ENCODE results near the gene OAS3.
A peak's percentile ranks its signal among the peaks of the same experiment; 100 is the strongest.

The OAS3 gene

DNA sequence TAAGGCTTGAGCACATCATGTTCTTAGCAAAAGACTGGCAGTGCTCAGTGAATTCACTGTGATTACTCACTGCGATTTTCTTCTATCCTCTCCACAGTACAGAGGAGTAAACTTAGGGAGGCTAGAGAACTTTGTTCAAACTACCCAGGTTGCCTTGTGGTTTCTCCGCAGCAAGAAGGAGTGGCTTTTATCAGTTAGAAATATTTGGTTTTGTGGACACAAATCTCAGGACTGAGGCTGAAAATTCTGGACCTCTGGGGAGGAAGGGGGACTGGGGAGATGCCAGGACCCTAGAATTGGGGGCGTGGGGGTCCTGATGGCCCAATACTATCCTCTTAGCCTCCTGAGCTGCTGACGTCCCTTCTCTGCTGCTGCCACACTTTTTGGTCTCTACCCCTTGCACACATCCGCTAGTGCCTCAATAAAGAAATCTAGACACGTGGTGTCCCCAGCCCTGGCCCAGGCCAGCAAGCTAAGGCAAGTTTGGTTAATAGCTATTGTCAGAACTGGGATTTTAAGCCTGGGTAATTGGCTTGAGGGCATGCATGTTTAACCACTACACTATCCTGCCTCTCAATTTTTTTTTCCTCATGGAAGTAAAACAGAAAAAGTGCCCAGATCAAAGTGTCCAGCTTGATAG lies 40.9 kb downstream of the OAS3 start:
- peak in 2 of 4 experiments; percentile 21 to 22 for DNase-seq (ENCODE audit: low read depth in 4 of 4, low spot score in 1 of 4)

- no peak for DNase-seq (ENCODE audit: low read depth in 4 of 4, low spot score in 1 of 4)
Observed at GRCh38 chr12:112980491-112981158, 42.4 kb downstream of the OAS3 start.

DNA sequence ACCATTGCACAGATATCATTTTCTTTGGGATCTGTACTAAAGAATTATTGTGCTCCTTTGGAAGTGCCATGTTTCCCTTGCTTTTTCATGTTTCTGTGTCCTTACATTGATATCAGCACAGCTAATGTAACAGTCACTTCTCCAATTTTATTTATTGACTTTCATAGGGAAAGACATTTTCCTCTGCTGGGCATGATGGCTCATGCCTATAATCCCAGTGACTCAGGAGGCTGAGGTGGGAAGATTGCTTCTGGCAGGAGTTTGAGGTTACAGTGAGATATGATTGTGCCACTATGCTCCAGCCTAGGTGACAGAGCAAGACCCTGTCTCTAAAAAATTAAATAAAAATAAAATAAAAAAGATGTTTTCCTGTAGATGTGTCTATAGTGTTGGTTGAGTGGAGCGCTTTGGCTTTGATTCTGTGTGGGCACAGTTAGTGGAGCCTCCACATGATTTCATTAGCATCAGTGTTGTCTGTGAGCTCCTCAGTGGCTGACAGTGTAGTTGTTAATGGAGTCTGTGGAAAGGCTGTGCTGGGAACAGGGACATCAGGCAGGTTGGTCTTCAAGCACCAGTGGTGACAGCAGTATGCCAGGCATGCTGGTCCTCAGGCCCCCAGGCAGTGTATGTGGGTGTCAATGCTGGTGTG lies 47.5 kb downstream of the OAS3 start:
- DNase-seq (ENCODE audit: low read depth in 4 of 4, low spot score in 1 of 4): no peak

GRCh38 chr12:112986291-112986800 lies 48.1 kb downstream of the OAS3 start:
- no peak for DNase-seq (ENCODE audit: low read depth in 4 of 4, low spot score in 1 of 4)

DNA sequence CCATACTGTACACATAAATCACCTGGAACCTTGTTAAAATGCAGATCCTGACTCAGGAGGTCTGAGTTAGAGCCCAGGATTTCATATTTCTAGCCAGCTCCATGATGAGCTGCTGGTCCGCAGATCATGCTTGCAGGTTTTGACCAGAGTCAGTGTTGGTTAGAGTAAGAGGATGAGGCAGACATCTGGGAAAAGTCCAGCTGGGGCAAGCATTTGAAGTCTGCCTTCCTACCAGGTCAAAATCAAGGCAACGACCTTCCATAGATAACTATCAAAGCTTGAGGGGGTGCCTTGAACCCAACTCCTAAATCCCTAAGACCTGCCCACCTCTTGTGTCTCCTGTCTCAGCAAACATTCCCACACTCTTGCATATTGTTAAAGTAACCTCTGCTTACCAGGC lies 49.3 kb downstream of the OAS3 start:
- DNase-seq (ENCODE audit: low read depth in 4 of 4, low spot score in 1 of 4): no peak

DNA sequence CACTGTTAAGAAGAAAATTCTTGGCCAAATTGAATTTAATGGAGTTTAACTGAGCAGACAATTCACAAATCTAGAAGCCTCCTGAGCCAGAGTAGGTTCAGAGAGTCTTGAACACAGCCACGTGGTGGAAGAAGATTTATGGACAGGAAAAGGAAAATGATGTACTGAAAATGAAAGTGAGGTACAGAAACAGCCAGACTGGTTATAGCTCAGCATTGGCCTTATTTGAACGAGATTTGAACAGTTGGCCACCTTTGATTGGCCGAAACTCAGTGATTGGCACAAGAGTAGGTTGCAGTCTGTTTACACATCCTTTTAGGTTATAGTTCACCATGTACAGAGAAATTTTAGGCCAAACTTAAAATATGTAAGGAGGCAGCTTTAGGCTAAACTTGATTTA lies 50.0 kb downstream of the OAS3 start:
- no peak for DNase-seq (ENCODE audit: low read depth in 4 of 4, low spot score in 1 of 4)

DNA sequence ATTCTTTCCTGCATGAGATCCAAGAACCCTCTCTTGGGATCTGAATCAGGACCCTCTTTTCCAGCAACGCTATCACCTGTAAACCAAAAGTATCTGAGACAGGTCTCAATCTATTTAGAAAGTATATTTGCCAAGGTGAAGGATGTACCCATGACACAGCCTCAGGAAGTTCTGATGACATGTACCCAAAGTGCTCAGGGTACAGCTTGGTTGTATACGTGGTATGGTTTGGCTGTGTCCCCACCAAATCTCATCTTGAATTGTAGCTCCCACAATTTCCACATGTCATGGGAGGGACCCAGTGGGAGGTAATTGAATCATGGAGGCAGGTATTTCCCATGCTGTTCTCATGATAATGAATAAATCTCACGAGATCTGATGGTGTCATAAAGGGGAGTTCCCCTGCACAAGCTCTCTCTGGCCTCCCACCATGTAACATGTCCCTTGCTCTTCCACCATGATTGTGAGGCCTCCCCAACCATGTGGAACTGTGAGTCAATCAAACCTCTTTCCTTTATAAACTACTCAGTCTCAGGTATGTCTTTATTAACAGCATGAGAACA lies 50.6 kb downstream of the OAS3 start:
- peak in 1 of 4 experiments; percentile 5 for DNase-seq (ENCODE audit: low read depth in 4 of 4, low spot score in 1 of 4)

DNA sequence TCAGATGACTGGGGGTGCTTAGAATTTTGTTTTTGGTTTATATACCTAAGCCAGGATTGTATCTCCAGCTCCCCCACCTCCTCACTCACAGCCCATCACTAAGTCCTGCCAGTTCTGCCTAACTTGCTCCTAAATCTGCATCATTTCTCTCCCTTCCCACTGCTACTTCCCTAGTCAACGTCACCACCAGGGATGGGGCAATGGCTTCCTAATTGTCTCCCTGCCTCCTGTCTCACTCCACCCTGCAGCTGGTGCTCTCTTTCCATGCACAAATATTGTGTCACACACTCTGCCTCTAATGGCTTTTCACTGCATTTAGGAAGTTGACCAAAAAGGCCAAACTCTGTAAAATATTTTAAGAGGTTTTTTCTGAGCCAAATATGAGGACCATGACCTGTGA lies 51.5 kb downstream of the OAS3 start:
- no peak for DNase-seq (ENCODE audit: low read depth in 4 of 4, low spot score in 1 of 4)

DNA sequence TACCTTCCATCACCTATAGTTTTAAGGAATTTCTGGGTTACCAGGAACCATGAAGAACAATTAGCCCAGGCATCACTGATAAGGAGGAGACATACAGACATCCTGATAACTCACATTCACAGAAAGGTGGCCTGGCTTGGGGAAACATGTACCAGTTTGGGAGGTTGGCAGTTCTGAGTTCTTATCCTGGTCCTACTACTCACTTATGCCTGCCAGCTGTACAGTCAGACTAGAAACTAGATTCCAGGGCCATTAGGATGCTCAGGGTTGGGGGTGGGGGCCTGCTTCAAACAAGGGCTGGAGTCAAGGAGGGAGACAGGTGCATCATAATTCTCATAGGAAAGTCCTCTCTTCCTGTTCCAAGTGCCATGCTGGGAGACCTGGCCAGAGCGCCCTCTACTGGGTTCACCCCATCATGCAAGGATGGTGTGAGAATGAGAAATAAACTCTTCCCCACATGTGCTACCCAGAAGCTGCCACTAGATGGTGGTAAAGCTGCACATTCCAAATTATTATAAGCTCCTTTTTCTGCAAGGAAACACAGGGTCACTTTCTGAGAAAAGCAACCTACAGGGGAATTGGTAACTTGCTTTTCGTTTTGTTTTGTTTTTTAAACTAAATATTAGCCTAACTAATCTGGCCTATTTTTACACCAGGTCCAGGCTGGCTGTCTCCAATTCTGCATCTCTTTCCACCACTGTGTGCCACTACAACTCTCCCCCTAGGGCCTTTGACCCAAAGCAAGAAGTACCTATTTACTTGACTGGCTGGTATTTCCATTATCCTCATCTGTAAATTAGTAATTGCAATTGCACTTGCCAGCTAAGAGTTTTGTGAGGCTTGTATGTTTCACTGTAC lies 54.5 kb downstream of the OAS3 start:
- peak in 3 of 4 experiments; percentile 38 to 45 (median 42) for DNase-seq (ENCODE audit: low read depth in 4 of 4, low spot score in 1 of 4)

DNA sequence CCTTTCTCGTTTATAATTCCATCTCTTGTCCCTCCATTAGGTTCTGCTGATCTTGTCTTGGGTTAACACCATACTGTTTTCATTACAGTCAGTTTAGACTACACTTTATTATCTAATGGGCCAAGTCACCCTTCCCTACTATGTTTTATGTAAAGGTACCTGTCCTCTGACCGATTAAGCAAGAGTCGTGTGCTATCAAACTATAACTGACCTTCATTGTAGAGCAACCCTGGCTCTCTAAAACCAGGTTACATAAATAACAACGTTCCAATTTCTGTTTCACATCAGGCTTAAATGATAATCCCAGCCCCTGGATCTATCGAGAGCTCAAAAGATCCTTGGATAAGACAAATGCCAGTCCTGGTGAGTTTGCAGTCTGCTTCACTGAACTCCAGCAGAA lies 56.7 kb downstream of the OAS3 start:
- DNase-seq (ENCODE audit: low read depth in 4 of 4, low spot score in 1 of 4): no peak

DNA sequence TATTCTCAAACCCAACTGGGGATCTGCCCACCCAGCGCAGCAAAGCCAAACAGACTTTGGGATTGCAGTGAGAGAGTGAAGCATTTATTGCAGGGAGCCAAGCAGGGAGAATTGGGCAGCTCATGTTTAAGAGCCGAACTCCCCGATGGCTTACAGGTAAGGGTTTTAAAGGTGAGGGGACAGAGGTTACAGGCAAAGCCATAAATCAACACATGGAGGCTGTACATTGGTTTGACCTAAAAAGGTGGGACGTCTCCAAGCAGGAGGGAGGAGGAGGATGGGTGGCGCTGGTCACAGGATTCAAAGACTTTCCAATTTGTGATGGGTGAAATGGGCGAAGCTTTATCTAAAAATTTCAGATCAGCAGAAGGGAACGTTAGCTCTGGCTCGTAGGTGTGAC lies 58.2 kb downstream of the OAS3 start:
- DNase-seq (ENCODE audit: low read depth in 4 of 4, low spot score in 1 of 4): no peak

DNA sequence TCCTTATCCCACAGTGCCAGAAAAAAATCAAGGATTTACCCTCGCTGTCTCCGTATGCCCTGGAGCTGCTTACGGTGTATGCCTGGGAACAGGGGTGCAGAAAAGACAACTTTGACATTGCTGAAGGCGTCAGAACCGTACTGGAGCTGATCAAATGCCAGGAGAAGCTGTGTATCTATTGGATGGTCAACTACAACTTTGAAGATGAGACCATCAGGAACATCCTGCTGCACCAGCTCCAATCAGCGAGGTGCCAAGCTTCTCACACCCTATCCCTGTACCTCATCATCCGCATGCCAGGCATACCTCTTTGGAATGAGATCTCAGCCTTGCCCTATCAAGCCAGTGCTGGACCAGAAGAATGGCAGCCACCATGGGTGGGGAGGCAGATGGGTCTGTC lies 59.2 kb downstream of the OAS3 start:
- DNase-seq (ENCODE audit: low read depth in 4 of 4, low spot score in 1 of 4): no peak

DNA sequence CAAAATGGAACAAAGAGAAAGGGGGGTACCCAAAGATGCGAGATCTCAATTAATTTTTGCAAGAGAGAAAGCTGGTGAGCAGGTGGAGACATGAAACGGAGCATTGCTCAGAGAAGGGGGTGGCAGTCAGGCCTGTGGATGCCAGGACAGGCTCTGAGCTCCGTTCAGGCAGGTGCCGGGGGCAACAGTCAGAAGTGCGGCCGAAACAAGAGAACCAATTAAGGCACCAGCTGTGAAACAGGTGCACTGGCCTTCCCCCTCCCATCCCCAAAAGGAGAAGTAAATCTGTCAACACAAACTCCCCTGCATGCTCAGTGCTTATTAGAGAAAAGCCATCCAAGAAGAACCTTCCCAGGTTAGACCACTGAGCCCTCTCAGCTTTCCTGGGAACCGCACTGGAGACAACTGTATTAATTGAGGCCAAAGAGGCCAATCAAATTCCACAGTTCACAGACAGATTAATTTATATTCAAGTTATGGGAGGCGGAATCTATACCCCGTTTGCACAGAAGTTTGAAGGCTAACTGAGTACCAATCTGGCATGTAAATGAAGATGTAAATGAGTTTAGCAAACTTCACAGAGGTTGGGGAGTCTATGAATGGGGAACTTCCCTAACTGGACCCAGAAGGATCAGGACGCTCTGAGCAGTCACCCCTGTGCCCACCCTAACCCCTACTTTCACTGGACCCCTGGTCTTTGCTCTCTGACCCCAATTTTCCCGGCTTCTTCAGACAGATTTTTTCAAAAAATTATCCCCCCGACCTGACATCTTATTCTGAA lies 60.9 kb downstream of the OAS3 start:
- DNase-seq (ENCODE audit: low read depth in 4 of 4, low spot score in 1 of 4): no peak

- no peak for DNase-seq (ENCODE audit: low read depth in 4 of 4, low spot score in 1 of 4)
Observed at GRCh38 chr12:113000433-113000832, 62.2 kb downstream of the OAS3 start.

DNA sequence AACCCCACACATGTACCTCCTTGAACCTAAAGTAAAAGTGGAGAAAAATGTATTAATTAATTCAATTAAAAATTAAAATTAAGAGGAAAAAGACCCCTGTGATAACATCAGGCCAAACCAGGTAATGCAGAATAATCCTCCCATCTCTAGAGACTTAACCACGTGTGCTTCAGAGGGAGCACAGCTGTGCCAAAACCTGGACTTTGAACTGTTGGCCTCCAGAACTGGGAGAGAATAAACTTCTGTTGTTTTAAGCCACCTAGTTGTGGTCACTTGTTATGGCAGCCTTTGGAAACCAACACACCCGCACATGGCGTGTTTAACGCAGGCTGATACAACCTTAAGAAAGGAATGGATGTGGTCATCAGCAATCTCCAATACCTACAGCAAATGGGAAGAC lies 63.9 kb downstream of the OAS3 start:
- no peak for DNase-seq (ENCODE audit: low read depth in 4 of 4, low spot score in 1 of 4)

- DNase-seq (ENCODE audit: low read depth in 4 of 4, low spot score in 1 of 4): no peak
Observed at GRCh38 chr12:113002676-113003075, 64.4 kb downstream of the OAS3 start.

GRCh38 chr12:113003636-113004035 lies 65.4 kb downstream of the OAS3 start:
- DNase-seq (ENCODE audit: low read depth in 4 of 4, low spot score in 1 of 4): no peak

GRCh38 chr12:113005762-113006161 lies 67.5 kb downstream of the OAS3 start:
- DNase-seq (ENCODE audit: low read depth in 4 of 4, low spot score in 1 of 4): no peak

- DNase-seq (ENCODE audit: low read depth in 4 of 4, low spot score in 1 of 4): no peak
Observed at GRCh38 chr12:113006206-113006605, 67.9 kb downstream of the OAS3 start.

GRCh38 chr12:113006641-113007040 lies 68.4 kb downstream of the OAS3 start:
- DNase-seq (ENCODE audit: low read depth in 4 of 4, low spot score in 1 of 4): no peak
